H1 (cell line): ENCODE results near the gene ATP13A2. TPM values are rescaled to one million over a fixed set of nuclear protein-coding genes. Genes with fewer than 3 reads are reported as not detected.

Experiments
- BACH1 ChIP-seq: IDR thresholded peaks from 2 replicates; pipeline ENCODE4 v1.6.1; 2012; ENCODE audit warnings: low read length, improper control_type of control experiment
- BCL11A ChIP-seq, 2 experiments: IDR thresholded peaks; one replicate each; pipeline ENCODE4 v1.6.1; 2011; ENCODE audit warnings: low read depth in 2 of 2, low read length in 2 of 2, mild to moderate bottlenecking in 2 of 2
- CHD1 ChIP-seq: IDR thresholded peaks from 2 replicates; pipeline ENCODE4 v1.6.1; 2012; ENCODE audit warnings: low read depth, low read length, improper control_type of control experiment
- CREB1 ChIP-seq: IDR thresholded peaks from 2 replicates; pipeline ENCODE4 v1.6.1; 2012; ENCODE audit warnings: inconsistent platforms
- CTCF ChIP-seq, 3 experiments: IDR thresholded peaks; 1 replicate in 2 of 3; 2 replicates in 1 of 3; pipeline versions ENCODE4 v1.5.1 to v1.6.1; 2011; ENCODE audit warnings: low read length in 3 of 3, mild to moderate bottlenecking in 3 of 3, inconsistent platforms in 2 of 3, low read depth in 1 of 3, moderate library complexity in 1 of 3; ENCODE audit not compliant: insufficient read depth in 1 of 3; ENCODE audit errors: control extremely low read depth in 1 of 3
- EZH2 ChIP-seq: fragments of 200-600 bp; sonication (generic); IDR thresholded peaks from 2 replicates; pipeline ENCODE4 v1.7.1; 2012; ENCODE audit warnings: low read depth, mild to moderate bottlenecking, moderate library complexity, low read length, inconsistent platforms; ENCODE audit not compliant: severe bottlenecking
- GTF2F1 ChIP-seq: IDR thresholded peaks from 2 replicates; pipeline ENCODE4 v1.6.1; 2012; ENCODE audit warnings: low read depth, low read length, improper control_type of control experiment, borderline replicate concordance
- HDAC6 ChIP-seq: IDR thresholded peaks from one replicate; pipeline ENCODE4 v1.7.1; 2012; ENCODE audit warnings: low read depth, mild to moderate bottlenecking, inconsistent platforms, low read length, moderate library complexity
- JUND ChIP-seq: IDR thresholded peaks from 2 replicates; pipeline ENCODE4 v1.6.1; 2011; ENCODE audit warnings: mild to moderate bottlenecking, improper control_type of control experiment, low read length
- KDM1A ChIP-seq: fragments of 200-600, 300-600 bp; sonication (generic); IDR thresholded peaks from 2 replicates; pipeline ENCODE4 v1.7.1; 2016; ENCODE audit warnings: mild to moderate bottlenecking, low read length, borderline replicate concordance
- NRF1 ChIP-seq: IDR thresholded peaks from 2 replicates; pipeline ENCODE4 v1.6.1; 2011; ENCODE audit warnings: mild to moderate bottlenecking, low read depth, low read length, improper control_type of control experiment
- POLR2AphosphoS5 ChIP-seq: IDR thresholded peaks from 2 replicates; pipeline ENCODE4 v1.6.1; 2011; ENCODE audit warnings: low read depth, low read length
- SP2 ChIP-seq: IDR thresholded peaks from 2 replicates; pipeline ENCODE4 v1.6.1; 2012; ENCODE audit warnings: mild to moderate bottlenecking, low read length, inconsistent platforms
- SUZ12 ChIP-seq: fragments of 200-600 bp; sonication (generic); IDR thresholded peaks from 2 replicates; pipeline ENCODE4 v1.6.1; 2012; ENCODE audit warnings: mild to moderate bottlenecking, inconsistent platforms, low read length, moderate library complexity, mixed read lengths
- TAF1 ChIP-seq: IDR thresholded peaks from 2 replicates; pipeline ENCODE4 v1.6.1; 2011; ENCODE audit warnings: mild to moderate bottlenecking, low read depth, low read length
- TCF12 ChIP-seq: IDR thresholded peaks from 2 replicates; pipeline ENCODE4 v1.6.1; 2011; ENCODE audit warnings: low read depth, mild to moderate bottlenecking, low read length
- TEAD4 ChIP-seq: IDR thresholded peaks from 2 replicates; pipeline ENCODE4 v1.6.1; 2012; ENCODE audit warnings: low read depth, low read length, inconsistent platforms, mixed read lengths
- polyA plus RNA-seq, 7 experiments: library from polyadenylated mRNA; depleted of rRNA in 3 of 7; stranded (reverse) in 5 of 7; unstranded in 2 of 7; fragments of >200 nt in 5 of 7; fragments of 200-250 nt in 2 of 7; gene quantifications; 1 replicate in 5 of 7; 2 replicates in 1 of 7; 4 replicates in 1 of 7; pipeline versions ENCODE4 v1.2.1 to v1.2.3, GENCODE V29; 2011 to 2013; ENCODE audit warnings: missing spikeins in 2 of 7, mixed read lengths in 2 of 7
- total RNA-seq: library from RNA; stranded (reverse); fragmentation: NEBNext Ultra II Directional; extraction: Animal tissue kit (Norgen Biotek cat#: 25700); gene quantifications from 2 replicates; pipeline ENCODE4 v1.2.1, GENCODE V29; 2021

The ATP13A2 gene
- total and polyA plus RNA-seq, 2 of the 8 experiments (the other 6 are each of a cell fraction or from before 2014, with no cell fraction given) = 82.1 to 83.6 TPM

DNA sequence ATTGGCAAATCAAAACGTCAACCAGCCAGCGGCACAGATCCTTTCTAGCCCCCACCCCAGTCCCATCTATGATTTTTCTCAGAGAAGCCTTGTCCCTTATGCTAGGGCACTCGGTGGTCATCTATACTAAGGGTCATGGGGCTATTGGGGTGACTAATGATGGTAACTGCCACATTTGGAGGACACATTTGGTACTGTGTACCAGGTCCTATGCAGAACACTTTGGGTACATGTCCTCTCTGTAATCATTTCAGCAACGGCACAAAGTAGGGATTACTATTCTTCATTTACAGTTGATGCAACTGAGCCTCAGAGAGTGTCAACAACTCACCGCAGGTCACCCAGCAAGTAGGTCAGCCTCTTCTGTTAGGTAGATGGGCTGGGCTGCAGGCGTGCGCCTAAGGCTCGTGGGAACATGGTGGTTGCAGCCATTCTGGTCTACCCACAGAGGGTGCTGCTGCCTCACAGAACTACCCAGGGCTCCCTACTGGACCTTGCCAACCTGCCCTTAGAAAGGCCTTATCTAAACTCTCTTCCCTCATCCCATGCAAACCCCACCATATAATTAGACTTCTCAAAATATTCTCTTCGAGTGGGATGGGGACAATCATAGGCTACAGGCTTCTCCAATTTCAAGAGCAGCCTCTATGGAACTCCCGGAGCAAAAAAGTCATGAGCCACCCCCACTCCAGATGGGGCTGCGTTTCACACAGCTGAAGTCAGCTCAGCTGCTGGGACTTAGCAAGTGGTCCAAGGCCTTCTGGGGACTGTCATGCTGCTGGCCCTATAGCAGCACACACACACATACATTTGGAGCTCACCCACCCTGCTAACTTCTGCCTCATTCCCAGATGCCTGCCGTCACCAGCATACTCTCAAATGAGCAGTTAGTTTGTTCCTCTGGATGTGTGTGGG is 47.9 kb upstream of the ATP13A2 start (continued):
- TF ChIP-seq POLR2AphosphoS5 (no peak), JUND (no peak), TAF1 (no peak), GTF2F1 (no peak), SP2 (no peak), TEAD4 (no peak), BCL11A (IDR thresholded peaks at IDR 0.05; ENCODE audit: low read depth in 2 of 2, low read length in 2 of 2) (no peak), BACH1 (no peak), KDM1A (no peak), CHD1 (no peak), TCF12 (no peak), HDAC6 (no peak), CREB1 (no peak), CTCF (IDR thresholded peaks at IDR 0.05; ENCODE audit: control extremely low read depth in 1 of 3, insufficient read depth in 1 of 3, low read depth in 1 of 3, low read length in 3 of 3) (peak; percentile 90 to 94 (median 94)), EZH2 (no peak), NRF1 (no peak), SUZ12 (no peak)
